Measurements from ENCODE around the gene CPZ.

The CPZ gene

DNA sequence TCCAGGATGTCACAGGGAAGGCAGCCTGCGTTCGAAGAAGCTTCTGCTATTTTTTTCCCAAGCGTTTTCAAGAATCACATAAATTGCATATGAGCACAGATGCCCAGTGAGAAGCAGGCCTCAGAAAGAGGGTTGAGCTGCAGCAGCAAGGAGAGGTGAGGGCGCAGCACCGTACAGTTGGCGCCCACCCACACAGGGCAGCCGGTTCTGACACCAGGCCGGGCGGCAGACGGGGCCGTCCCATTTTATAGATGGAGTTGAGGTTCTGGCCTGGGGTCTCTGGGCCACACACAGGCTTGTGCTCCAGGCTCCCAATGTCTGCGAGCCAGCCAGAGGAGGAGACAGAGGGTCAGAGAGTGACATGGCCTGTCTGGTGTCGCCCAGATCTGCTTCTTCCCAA is 22.8 kb downstream of the CPZ start:
- no peaks in the 10 kb centered on the region for H3K9me3 ChIP-seq (ENCODE audit: control insufficient read depth, low read length)
- no peaks in the 10 kb centered on the region for H3K36me3 ChIP-seq (ENCODE audit: control insufficient read depth, insufficient read depth, low read length)
- TF ChIP-seq, protein P1, sequence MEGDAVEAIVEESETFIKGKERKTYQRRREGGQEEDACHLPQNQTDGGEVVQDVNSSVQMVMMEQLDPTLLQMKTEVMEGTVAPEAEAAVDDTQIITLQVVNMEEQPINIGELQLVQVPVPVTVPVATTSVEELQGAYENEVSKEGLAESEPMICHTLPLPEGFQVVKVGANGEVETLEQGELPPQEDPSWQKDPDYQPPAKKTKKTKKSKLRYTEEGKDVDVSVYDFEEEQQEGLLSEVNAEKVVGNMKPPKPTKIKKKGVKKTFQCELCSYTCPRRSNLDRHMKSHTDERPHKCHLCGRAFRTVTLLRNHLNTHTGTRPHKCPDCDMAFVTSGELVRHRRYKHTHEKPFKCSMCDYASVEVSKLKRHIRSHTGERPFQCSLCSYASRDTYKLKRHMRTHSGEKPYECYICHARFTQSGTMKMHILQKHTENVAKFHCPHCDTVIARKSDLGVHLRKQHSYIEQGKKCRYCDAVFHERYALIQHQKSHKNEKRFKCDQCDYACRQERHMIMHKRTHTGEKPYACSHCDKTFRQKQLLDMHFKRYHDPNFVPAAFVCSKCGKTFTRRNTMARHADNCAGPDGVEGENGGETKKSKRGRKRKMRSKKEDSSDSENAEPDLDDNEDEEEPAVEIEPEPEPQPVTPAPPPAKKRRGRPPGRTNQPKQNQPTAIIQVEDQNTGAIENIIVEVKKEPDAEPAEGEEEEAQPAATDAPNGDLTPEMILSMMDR (IDR thresholded peaks at IDR 0.05) = no peak
- no peak overlapping the region for H3K9ac ChIP-seq
- H3K4me3 ChIP-seq (ENCODE audit: low read depth, low read length) = no peak overlapping the region
- H3K27ac ChIP-seq = no peak overlapping the region
- no peak overlapping the region for H2AFZ ChIP-seq
- no peak overlapping the region for H3K4me2 ChIP-seq (ENCODE audit: low read length)
- no peaks in the 10 kb centered on the region for H3K27me3 ChIP-seq (ENCODE audit: control insufficient read depth, insufficient read depth, low read length)
- H3K4me1 ChIP-seq = no peaks in the 10 kb centered on the region
- H3K79me2 ChIP-seq = no peaks in the 10 kb centered on the region

DNA sequence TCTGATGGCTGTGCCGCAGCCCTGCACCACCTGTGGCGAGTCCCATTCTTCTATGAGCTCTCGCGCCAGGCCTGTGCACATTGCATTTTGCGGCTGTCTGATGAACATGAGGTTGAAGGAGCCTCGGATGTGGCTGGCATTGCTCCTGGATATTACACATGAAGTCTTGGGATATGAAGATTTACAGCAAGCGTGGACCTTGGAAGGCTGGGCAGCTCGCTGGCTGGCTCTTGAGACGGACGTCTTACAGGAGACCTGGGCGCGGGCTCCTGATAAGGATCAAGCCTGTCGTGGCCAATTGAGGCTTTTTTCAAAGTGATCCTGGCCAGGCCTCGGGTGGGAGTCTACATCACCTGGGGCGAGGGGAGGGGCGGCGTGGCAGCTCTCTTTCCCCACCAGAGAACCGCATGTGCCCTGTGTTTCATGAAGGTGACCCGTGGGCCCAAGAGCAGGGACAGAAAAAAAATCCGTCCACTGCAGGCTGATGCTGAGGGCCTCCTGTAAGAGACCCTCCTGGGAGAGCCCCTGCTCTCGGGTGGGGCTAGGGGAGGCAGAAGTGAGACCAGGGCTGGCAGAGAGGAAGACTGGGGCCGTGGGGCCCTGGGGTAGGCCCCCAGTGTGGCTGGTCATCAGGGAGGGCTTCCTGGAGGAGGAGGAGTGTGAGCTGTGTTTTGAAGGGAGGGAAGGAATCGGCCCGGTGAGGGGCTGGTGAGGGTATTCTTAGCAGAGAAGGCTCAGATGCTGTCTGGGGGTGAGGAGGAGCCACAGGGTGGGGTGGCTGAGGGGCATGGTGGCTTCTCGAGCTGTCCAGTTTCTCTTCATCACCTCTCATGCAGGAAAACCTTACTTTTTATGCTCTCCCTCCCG is 23.6 kb downstream of the CPZ start:
- no peaks in the 10 kb centered on the region for H3K9me3 ChIP-seq (ENCODE audit: control insufficient read depth, low read length)
- TF ChIP-seq, protein P1 (IDR thresholded peaks at IDR 0.05) = no peak

DNA sequence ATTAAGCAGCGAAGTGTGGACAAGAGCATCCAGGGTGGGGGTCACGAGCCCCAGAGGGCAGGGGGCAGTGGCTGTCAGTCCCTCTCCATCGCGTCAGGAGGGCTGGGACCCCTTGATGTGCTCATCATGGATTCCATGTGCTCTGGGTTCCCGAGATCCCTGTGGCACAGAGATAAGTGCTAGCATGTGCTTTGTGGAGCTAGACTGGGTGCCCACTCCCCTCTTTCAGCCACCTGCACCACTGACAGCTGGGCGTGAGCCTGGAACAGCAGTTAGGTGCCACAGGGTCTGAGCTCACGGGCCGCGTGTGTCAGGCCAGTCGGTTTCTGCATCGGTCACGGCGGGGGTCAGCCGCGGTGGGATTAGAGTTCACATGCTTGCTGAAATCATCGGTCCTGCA is 24.3 kb downstream of the CPZ start:
- H3K9me3 ChIP-seq (ENCODE audit: control insufficient read depth, low read length) = no peaks in the 10 kb centered on the region
- no peaks in the 10 kb centered on the region for H3K36me3 ChIP-seq (ENCODE audit: control insufficient read depth, insufficient read depth, low read length)
- no peaks in the 10 kb centered on the region for H3K79me2 ChIP-seq
- H3K4me3 ChIP-seq (ENCODE audit: low read depth, low read length) = no peak overlapping the region
- TF ChIP-seq, protein P1 (IDR thresholded peaks at IDR 0.05) = no peak
- H3K9ac ChIP-seq = no peak overlapping the region
- no peaks in the 10 kb centered on the region for H3K27me3 ChIP-seq (ENCODE audit: control insufficient read depth, insufficient read depth, low read length)
- H3K4me2 ChIP-seq (ENCODE audit: low read length) = no peak overlapping the region
- H3K27ac ChIP-seq = no peak overlapping the region
- no peaks in the 10 kb centered on the region for H3K4me1 ChIP-seq
- H2AFZ ChIP-seq = no peak overlapping the region

More for the DNA sequence above, 23.6 kb downstream of the CPZ start:
- no peaks in the 10 kb centered on the region for H3K36me3 ChIP-seq (ENCODE audit: control insufficient read depth, insufficient read depth, low read length)
- no peaks in the 10 kb centered on the region for H3K79me2 ChIP-seq
- H3K27ac ChIP-seq = no peak overlapping the region
- no peaks in the 10 kb centered on the region for H3K4me1 ChIP-seq
- H3K27me3 ChIP-seq (ENCODE audit: control insufficient read depth, insufficient read depth, low read length) = no peaks in the 10 kb centered on the region
- no peak overlapping the region for H3K4me2 ChIP-seq (ENCODE audit: low read length)
- H2AFZ ChIP-seq = no peak overlapping the region
- H3K9ac ChIP-seq = no peak overlapping the region
- no peak overlapping the region for H3K4me3 ChIP-seq (ENCODE audit: low read depth, low read length)

GRCh38 chr4:8617486-8618040 is 25.0 kb downstream of the CPZ start:
- Histone ChIP-seq H3K4me2 (ENCODE audit: low read length) (no peak overlapping the region), H3K4me3 (ENCODE audit: low read depth, low read length) (no peak overlapping the region), H3K36me3 (ENCODE audit: control insufficient read depth, insufficient read depth, low read length) (no peaks in the 10 kb centered on the region), H3K9me3 (ENCODE audit: control insufficient read depth, low read length) (no peaks in the 10 kb centered on the region), H2AFZ (no peak overlapping the region), H3K27me3 (ENCODE audit: control insufficient read depth, insufficient read depth, low read length) (no peaks in the 10 kb centered on the region), H3K4me1 (no peaks in the 10 kb centered on the region), H3K27ac (no peak overlapping the region), H3K9ac (no peak overlapping the region), H3K79me2 (no peaks in the 10 kb centered on the region)
- TF ChIP-seq, protein P1 (IDR thresholded peaks at IDR 0.05) = no peak
